ENCODE data around the gene ONECUT2. TPM values are rescaled to one million over a fixed set of nuclear protein-coding genes. Genes with fewer than 3 reads are reported as not detected.

Gene ONECUT2
- total and polyA plus RNA-seq, 2 donors from 2014 or later, result 0.02 to 0.22 TPM

DNA sequence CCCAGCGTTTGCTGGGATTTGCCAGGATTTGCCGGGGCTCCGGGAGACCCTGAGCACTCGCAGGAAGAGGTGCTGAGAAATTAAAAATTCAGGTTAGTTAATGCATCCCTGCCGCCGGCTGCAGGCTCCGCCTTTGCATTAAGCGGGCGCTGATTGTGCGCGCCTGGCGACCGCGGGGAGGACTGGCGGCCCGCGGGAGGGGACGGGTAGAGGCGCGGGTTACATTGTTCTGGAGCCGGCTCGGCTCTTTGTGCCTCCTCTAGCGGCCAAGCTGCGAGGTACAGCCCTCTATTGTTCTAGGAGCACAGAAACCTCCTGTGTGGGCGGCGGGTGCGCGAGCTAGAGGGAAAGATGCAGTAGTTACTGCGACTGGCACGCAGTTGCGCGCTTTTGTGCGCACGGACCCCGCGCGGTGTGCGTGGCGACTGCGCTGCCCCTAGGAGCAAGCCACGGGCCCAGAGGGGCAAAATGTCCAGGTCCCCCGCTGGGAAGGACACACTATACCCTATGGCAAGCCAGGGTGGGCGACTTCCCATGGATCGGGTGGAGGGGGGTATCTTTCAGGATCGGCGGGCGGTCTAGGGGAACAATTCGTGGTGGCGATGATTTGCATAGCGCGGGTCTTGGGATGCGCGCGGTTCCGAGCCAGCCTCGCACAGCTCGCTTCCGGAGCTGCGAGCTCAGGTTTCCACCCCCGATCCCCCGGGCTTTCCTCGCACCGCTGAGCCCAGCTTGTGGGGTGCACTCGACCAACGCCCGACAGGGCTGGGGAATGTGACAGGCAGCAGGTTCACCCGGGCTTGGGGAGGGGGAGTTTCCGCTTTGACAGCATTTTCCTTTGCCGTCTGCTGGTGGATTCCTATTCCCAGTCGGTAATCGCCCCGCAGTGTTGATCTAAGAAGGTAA, 2.8 kb downstream of the ONECUT2 start:
- FAIRE-seq (no peak), DNase-seq (peak; percentile 75 to 85 (median 84))
- H3K27ac ChIP-seq (ENCODE audit: low read depth in 2 of 2, low read length in 2 of 2), result no peak overlapping the region
- no peak overlapping the region for H3K9ac ChIP-seq (ENCODE audit: low read length in 3 of 3)
- no peaks in the 10 kb centered on the region for H3K36me3 ChIP-seq (ENCODE audit: control insufficient read depth in 2 of 3, insufficient read depth in 3 of 3, low read length in 3 of 3)
- intact Hi-C loops (cut with DNase I), result no loop called here
- no peak overlapping the region for H3K4me3 ChIP-seq (ENCODE audit: low read length in 3 of 3)
- H3K27me3 ChIP-seq (ENCODE audit: control insufficient read depth, insufficient read depth, low read length), result peaks cover 76% of the 10 kb centered on the region
- no peaks in the 10 kb centered on the region for H3K9me3 ChIP-seq (ENCODE audit: control insufficient read depth in 2 of 3, insufficient read depth in 1 of 3, low read length in 3 of 3)
- TF ChIP-seq, protein P1, sequence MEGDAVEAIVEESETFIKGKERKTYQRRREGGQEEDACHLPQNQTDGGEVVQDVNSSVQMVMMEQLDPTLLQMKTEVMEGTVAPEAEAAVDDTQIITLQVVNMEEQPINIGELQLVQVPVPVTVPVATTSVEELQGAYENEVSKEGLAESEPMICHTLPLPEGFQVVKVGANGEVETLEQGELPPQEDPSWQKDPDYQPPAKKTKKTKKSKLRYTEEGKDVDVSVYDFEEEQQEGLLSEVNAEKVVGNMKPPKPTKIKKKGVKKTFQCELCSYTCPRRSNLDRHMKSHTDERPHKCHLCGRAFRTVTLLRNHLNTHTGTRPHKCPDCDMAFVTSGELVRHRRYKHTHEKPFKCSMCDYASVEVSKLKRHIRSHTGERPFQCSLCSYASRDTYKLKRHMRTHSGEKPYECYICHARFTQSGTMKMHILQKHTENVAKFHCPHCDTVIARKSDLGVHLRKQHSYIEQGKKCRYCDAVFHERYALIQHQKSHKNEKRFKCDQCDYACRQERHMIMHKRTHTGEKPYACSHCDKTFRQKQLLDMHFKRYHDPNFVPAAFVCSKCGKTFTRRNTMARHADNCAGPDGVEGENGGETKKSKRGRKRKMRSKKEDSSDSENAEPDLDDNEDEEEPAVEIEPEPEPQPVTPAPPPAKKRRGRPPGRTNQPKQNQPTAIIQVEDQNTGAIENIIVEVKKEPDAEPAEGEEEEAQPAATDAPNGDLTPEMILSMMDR (IDR thresholded peaks at IDR 0.05; ENCODE audit: borderline replicate concordance, extremely low read depth, insufficient read depth), result peak; percentile 33
- peaks cover 0 to 24% (median 4%) of the 10 kb centered on the region in 3 donors for H3K4me1 ChIP-seq (ENCODE audit: control insufficient read depth in 2 of 3, insufficient read depth in 2 of 3, low read depth in 1 of 3, low read length in 3 of 3)

DNA sequence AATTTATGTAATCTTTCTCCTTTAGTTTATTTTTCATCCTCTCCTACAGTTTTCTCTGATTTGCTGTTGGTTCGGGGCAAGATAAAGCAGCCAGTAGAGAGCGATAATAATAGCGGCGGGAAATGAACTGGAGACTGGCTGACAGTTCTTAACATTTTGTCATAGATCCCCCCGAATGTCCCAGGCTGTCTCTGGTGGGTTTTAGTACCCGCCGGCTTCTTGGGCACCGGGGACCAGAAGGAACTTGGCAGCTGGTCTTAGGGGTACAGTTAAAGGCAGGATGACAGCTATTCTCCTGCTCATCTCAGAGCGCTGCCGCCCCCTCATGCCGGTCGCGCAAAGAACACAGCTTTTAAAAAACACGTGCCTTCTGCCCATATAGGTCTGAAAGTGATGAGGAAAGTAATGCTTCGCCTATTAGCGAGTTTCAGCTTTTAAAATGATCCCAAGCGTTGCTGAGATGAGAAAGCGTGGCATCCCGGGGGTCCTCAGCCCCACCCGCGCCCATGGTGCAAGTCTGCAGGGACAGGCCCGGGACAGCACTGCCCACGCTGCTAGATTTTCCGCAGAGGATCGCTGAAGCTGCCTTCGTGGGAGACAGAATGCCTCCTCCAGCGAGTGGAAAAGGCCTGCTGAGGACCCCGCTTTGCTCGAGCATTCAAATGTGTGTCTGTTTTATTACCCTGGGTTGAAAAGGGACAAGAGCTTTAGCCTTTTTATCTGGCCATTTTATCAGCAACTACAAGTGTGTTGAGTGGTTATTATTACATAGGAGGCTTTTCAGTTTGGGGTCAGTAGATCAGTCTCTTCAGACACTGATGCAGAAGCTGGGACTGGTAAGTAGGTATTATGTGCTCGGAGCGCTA, 3.8 kb downstream of the ONECUT2 start:
- Histone ChIP-seq H3K36me3 (ENCODE audit: control insufficient read depth in 2 of 3, insufficient read depth in 3 of 3, low read length in 3 of 3) (no peaks in the 10 kb centered on the region), H3K4me1 (ENCODE audit: control insufficient read depth in 2 of 3, insufficient read depth in 2 of 3, low read depth in 1 of 3, low read length in 3 of 3) (peaks cover 0 to 24% (median 4%) of the 10 kb centered on the region in 3 donors), H3K27me3 (ENCODE audit: control insufficient read depth, insufficient read depth, low read length) (peaks cover 74% of the 10 kb centered on the region), H3K27ac (ENCODE audit: low read depth in 2 of 2, low read length in 2 of 2) (no peak overlapping the region), H3K9me3 (ENCODE audit: control insufficient read depth in 2 of 3, insufficient read depth in 1 of 3, low read length in 3 of 3) (no peaks in the 10 kb centered on the region), H3K4me3 (ENCODE audit: low read length in 3 of 3) (no peak overlapping the region), H3K9ac (ENCODE audit: low read length in 3 of 3) (no peak overlapping the region)
- TF ChIP-seq, protein P1 (IDR thresholded peaks at IDR 0.05; ENCODE audit: borderline replicate concordance, extremely low read depth, insufficient read depth), result no peak
- FAIRE-seq, result no peak
- intact Hi-C loops (cut with DNase I), result no loop called here
- peak in 4 of 5 donors; percentile 13 to 43 (median 22) for DNase-seq

DNA sequence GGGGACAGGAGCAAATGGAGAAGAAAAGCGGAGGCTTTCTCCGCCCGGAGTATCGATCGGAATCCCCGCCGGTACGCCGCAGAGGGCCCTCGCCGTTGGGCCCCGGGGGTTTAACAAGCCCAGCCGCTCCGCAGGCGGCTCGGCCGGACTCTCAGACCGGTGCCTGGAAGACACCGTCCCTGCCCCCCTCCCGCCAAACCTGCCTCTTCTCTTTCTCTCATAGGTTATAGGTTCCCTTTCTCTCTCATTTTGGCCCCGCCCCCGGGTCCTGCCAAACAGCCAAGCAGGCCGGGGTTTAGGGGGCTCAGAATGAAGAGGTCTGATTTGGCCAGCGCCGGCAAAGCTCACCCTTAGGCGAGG, 4.4 kb downstream of the ONECUT2 start:
- no peak overlapping the region for H3K9ac ChIP-seq (ENCODE audit: low read length in 3 of 3)
- DNase-seq, result peak in 4 of 5 donors; percentile 1 to 52 (median 22)
- no peak overlapping the region for H3K27ac ChIP-seq (ENCODE audit: low read depth in 2 of 2, low read length in 2 of 2)
- no peaks in the 10 kb centered on the region for H3K36me3 ChIP-seq (ENCODE audit: control insufficient read depth in 2 of 3, insufficient read depth in 3 of 3, low read length in 3 of 3)
- peaks cover 0 to 18% (median 4%) of the 10 kb centered on the region in 3 donors for H3K4me1 ChIP-seq (ENCODE audit: control insufficient read depth in 2 of 3, insufficient read depth in 2 of 3, low read depth in 1 of 3, low read length in 3 of 3)
- H3K9me3 ChIP-seq (ENCODE audit: control insufficient read depth in 2 of 3, insufficient read depth in 1 of 3, low read length in 3 of 3), result no peaks in the 10 kb centered on the region
- H3K4me3 ChIP-seq (ENCODE audit: low read length in 3 of 3), result no peak overlapping the region
- intact Hi-C loops (cut with DNase I), result no loop called here
- peaks cover 75% of the 10 kb centered on the region for H3K27me3 ChIP-seq (ENCODE audit: control insufficient read depth, insufficient read depth, low read length)
- TF ChIP-seq, protein P1 (IDR thresholded peaks at IDR 0.05; ENCODE audit: borderline replicate concordance, extremely low read depth, insufficient read depth), result no peak
- FAIRE-seq, result no peak
